KBM-7 (cell line): Measurements from ENCODE around the gene DMC1.
"Not testable (repeated sequence)": the region's sequence is repeated elsewhere in the genome, so short reads cannot be mapped to it uniquely, and the experiment has no call there.

ENCODE experiments used
- DNase-seq: peaks from one replicate; pipeline ENCODE4 v3.0.0-alpha.2; 2015
- in situ Hi-C: fragments of 300-500 bp; cut with MboI; formaldehyde crosslinking; loops from 2 replicates; pipeline ENCODE4 v1.14.3; 2020; ENCODE audit warnings: low sequenced_read_pairs, low pct_unique_long_range_greater_than_20kb, mixed read lengths

The DMC1 gene, protein sequence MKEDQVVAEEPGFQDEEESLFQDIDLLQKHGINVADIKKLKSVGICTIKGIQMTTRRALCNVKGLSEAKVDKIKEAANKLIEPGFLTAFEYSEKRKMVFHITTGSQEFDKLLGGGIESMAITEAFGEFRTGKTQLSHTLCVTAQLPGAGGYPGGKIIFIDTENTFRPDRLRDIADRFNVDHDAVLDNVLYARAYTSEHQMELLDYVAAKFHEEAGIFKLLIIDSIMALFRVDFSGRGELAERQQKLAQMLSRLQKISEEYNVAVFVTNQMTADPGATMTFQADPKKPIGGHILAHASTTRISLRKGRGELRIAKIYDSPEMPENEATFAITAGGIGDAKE

GRCh38 chr22:38569972-38570778 lies at the start of gene DMC1:
DMC1 (minus strand) TSS chr22:38570183; CDS start chr22:38568256, 1,927 bp downstream.
- in situ Hi-C loops, result no loop called here
- DNase-seq, result peak; percentile 81

DNA sequence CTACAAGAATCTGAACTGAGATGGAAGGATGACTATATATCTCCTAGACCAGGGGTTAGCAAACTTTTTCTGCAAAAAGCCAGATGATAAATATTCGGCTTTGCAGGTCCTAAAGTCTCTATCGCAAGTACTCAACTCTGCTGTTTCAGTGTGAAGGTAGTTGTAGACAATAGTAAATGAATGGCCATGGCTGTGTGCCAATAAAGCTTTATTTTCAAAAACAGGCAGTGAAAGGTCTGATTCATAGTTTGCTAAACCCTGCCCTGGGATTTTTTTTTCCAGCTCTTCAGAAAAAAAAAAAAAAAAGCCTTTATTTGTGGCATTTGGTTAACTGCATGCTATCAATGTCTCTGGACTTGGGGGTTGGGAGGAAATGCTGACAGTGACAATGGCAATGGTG lies 48.7 kb upstream of the DMC1 start:
- in situ Hi-C loops, result no loop called here

DNA sequence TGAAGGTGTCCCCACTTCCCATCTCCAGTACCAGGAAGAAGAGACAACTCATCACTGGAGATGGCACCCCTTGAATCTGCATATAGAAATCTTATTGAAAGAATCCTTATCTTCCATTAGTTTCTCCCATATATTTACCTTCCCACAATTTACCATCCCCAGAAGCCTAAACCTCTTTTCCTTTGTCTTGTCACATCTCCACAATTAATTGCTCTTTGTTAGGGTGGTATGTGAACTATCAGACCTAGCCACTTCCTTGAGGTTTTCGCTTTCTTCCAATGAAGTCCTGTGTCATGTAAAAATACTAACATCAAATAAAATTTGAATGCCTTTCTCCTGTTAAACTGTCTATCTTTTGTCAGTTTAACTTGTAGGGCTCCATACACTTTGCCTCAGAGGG lies 48.3 kb upstream of the DMC1 start:
- DNase-seq, result no peak
- in situ Hi-C loops, result no loop called here

More for the DNA sequence above, 48.7 kb upstream of the DMC1 start:
- DNase-seq, result no peak

GRCh38 chr22:38615064-38615405 lies 45.1 kb upstream of the DMC1 start:
- in situ Hi-C loops, DNase-seq: not testable (repeated sequence)

- no peak for DNase-seq
Measured at GRCh38 chr22:38614332-38615063, 44.5 kb upstream of the DMC1 start.

GRCh38 chr22:38613588-38613987 lies 43.6 kb upstream of the DMC1 start:
- DNase-seq, result no peak
- in situ Hi-C loops, result no loop called here

More at GRCh38 chr22:38614332-38615063, 44.5 kb upstream of the DMC1 start:
- in situ Hi-C loops, result no loop called here

GRCh38 chr22:38612217-38613006 lies 42.4 kb upstream of the DMC1 start:
- in situ Hi-C loops, result no loop called here
- no peak for DNase-seq

DNA sequence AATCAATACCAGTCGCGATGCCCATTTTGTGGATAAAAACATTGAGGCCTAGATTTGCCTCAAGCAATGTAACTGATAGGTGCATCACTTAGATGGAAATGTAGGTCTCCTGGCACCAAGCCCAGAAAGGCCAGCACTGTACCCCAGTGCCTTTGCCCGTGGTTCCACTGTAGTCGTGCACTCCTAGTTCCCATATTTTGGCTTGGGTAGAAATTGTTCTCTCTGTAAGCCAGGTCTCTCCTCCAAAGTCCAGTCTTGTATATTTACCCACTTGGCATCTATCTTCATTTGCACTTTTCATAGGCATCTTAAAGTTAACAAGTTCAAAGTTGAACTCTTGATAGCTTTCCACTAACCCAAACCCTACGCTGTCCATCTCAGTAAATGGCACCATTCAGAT lies 41.6 kb upstream of the DMC1 start:
- no peak for DNase-seq
- in situ Hi-C loops, result no loop called here

GRCh38 chr22:38610234-38610633 lies 40.3 kb upstream of the DMC1 start:
- no peak for DNase-seq
- in situ Hi-C loops, result no loop called here

GRCh38 chr22:38608992-38609750 lies 39.2 kb upstream of the DMC1 start:
- DNase-seq, result no peak
- in situ Hi-C loops, result no loop called here

- no peak for DNase-seq
- in situ Hi-C loops, result no loop called here
Measured at GRCh38 chr22:38607680-38608079, 37.7 kb upstream of the DMC1 start.

DNA sequence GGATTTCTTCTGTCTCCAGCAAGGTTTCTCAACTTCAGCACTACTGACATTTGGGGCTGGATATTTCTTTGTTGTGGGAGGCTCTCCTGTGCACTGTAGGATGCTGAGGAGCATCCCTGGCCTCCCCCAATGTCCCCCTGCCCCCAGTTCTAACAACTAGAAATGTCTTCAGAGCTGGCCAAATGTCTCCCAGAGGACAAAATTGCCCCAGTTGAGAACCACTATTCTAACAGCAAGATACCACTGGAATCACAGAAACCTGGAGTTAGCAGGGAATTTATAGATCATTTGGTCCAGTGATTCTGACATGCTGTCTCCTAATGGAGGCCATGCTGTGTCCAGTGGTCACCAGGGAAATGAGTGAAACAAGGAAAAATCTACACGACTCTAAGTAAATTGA lies 32.2 kb upstream of the DMC1 start:
- DNase-seq, result no peak
- in situ Hi-C loops, result no loop called here

- in situ Hi-C loops, result no loop called here
- no peak for DNase-seq
Measured at GRCh38 chr22:38601221-38601764, 31.3 kb upstream of the DMC1 start.

DNA sequence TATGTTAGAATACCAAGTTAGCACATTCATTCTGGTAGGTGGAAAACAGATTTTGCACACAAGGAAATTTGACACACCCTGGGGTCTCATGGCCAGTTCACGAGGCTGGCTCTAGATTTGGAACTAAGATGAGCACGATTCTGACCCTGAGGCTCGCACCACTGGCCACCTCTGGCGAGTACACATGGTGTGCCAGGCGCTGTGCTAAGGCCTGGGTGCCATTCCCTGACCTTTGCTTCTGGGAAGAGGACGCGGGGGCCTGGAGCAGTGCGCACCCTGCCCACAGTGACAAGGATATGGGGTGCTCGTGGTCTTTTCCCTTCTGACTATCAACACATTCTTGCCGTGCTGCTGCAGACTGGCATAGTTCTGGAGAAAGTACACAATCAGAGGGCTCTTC lies 29.5 kb upstream of the DMC1 start:
- in situ Hi-C loops, result no loop called here
- DNase-seq, result no peak

DNA sequence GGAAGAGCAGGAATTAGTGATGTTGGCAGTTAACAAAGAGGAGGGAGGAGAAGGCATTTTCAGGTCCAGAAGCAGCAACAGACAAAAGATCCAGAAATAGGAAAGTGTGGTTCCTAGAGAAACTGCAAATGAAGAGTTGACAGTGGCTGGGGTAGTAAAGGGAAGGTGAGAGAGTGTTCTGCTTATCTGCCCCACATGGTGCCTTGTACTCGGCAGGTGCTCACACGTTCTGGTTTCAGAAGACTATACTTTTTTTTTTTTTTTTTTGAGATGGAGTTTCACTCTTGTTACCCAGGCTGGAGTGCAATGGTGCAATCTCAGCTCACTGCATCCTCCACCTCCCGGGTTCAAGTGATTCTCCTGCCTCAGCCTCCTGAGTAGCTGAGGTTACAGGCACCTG lies 12.9 kb upstream of the DMC1 start:
- in situ Hi-C loops, result not testable (repeated sequence)

DNA sequence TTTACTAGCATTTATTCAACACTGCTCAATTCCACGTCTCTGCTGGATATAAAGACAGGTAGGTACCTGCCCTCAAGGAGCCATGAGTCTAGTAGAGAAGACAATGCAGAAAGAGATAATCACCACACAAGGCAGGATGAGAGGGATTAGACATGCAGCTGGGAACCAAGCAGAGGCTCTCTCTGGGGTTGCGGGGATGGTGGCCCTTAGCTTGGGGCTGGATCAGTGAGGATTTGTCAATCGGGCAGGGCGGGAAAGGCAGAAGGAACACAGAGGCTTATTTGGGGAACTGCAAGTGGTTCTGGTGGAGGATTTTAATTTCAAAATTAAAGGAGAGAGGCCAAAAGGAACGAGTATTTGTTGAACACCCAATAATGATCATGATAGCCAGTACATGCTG lies 8.5 kb upstream of the DMC1 start:
- DNase-seq, result no peak
- in situ Hi-C loops, result no loop called here

More for the DNA sequence above, 12.9 kb upstream of the DMC1 start:
- not testable (repeated sequence) for DNase-seq

DNA sequence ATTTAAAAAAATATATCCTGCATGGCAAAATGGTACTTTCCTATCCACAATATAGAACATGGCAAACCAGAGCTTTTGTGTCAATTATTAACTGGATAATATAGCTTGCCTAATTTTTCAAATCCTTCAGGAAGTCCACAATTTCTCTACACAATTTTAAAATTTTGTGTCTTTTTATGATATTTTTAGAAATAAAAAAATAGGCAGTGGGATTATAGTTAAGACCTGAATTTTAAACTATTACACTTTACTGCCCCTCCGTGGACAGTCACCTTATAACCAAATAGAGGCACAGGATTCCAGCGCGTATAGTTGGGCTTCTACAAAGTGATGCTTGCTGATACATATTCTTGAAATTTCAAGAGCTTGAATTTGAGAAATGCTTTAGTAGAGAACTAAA lies 2.1 kb upstream of the DMC1 start:
- in situ Hi-C loops, result no loop called here
- DNase-seq, result peak; percentile 61

GRCh38 chr22:38570779-38571364 lies 889 bp upstream of the DMC1 start:
- in situ Hi-C loops, result no loop called here
- no peak for DNase-seq
